ENCODE measurements around the gene ELAPOR2.

Gene ELAPOR2

GRCh38 chr7:87028636-87029035, 30.8 kb downstream of the ELAPOR2 start:
- Mint-ChIP-seq H3K36me3 (no peaks in the 10 kb centered on the region), H3K4me3 (no peak overlapping the region), H3K27ac (no peak overlapping the region), H3K27me3 (no peaks in the 10 kb centered on the region), H3K9me3 (no peaks in the 10 kb centered on the region), H3K4me1 (no peaks in the 10 kb centered on the region)
- DNase-seq = no peak
- CTCF ChIA-PET = interaction anchor here (1.6 kb wide), 1 partner anchor 9 kb away, joined by 3 read pairs; no protein-coding TSS in a partner anchor

DNA sequence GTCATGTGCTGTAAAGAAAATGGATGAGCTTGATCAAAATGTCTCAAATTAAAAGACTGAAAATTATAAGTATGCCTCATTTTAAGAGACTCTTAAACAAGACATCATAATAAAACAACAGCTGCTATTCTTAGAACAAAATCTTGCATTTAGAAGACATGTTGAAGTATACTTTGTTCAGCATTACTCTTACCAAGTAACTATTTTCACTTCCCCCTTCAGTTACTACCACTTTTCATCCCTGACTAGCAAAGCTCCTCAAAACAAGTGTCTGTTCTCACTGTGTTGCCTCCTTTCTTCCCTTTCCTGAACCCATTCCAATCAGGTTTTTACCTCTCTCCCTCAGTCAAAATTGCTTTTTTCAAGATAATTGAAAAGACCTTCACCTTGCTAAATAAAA, 31.6 kb downstream of the ELAPOR2 start:
- no peak for DNase-seq
- no peaks in the 10 kb centered on the region for H3K9me3 Mint-ChIP-seq
- CTCF ChIA-PET = interaction anchor here (1.6 kb wide), 1 partner anchor 10 kb away, joined by 3 read pairs; no protein-coding TSS in a partner anchor
- H3K4me3 Mint-ChIP-seq = no peak overlapping the region
- H3K27ac Mint-ChIP-seq = no peak overlapping the region
- no peaks in the 10 kb centered on the region for H3K27me3 Mint-ChIP-seq
- H3K4me1 Mint-ChIP-seq = no peaks in the 10 kb centered on the region
- no peaks in the 10 kb centered on the region for H3K36me3 Mint-ChIP-seq

GRCh38 chr7:87021285-87021684, 38.2 kb downstream of the ELAPOR2 start:
- Mint-ChIP-seq H3K4me1 (no peaks in the 10 kb centered on the region), H3K27me3 (no peaks in the 10 kb centered on the region), H3K9me3 (no peaks in the 10 kb centered on the region), H3K36me3 (no peaks in the 10 kb centered on the region), H3K4me3 (no peak overlapping the region), H3K27ac (no peak overlapping the region)
- CTCF ChIA-PET = no interaction called here
- no peak for DNase-seq

- CTCF ChIA-PET = no interaction called here
- Mint-ChIP-seq H3K27me3 (no peaks in the 10 kb centered on the region), H3K4me3 (no peak overlapping the region), H3K9me3 (no peaks in the 10 kb centered on the region), H3K36me3 (no peaks in the 10 kb centered on the region), H3K27ac (no peak overlapping the region), H3K4me1 (no peaks in the 10 kb centered on the region)
- DNase-seq = no peak
These were observed 42.8 kb downstream of the ELAPOR2 start for GRCh38 chr7:87016606-87017005.

DNA sequence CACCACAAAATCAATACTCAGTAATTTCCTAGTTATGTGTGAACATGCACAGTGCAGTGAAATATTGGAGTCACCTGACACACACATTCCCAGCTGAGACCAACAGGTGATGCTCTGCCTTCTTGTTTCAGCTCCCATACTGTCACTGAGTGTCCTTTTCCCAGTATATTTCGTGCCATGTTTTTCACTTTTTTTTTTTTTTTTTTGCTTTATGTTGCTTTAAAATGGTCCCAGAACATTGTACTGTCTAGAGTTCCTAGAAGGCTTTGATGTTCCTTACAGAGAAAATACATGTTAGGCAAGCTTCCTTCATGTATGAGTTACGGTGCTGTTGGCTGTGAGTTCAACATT, 45.6 kb downstream of the ELAPOR2 start:
- Mint-ChIP-seq H3K27ac (no peak overlapping the region), H3K9me3 (no peaks in the 10 kb centered on the region), H3K4me1 (no peaks in the 10 kb centered on the region), H3K4me3 (no peak overlapping the region), H3K36me3 (no peaks in the 10 kb centered on the region), H3K27me3 (no peaks in the 10 kb centered on the region)
- DNase-seq = no peak
- CTCF ChIA-PET = no interaction called here

DNA sequence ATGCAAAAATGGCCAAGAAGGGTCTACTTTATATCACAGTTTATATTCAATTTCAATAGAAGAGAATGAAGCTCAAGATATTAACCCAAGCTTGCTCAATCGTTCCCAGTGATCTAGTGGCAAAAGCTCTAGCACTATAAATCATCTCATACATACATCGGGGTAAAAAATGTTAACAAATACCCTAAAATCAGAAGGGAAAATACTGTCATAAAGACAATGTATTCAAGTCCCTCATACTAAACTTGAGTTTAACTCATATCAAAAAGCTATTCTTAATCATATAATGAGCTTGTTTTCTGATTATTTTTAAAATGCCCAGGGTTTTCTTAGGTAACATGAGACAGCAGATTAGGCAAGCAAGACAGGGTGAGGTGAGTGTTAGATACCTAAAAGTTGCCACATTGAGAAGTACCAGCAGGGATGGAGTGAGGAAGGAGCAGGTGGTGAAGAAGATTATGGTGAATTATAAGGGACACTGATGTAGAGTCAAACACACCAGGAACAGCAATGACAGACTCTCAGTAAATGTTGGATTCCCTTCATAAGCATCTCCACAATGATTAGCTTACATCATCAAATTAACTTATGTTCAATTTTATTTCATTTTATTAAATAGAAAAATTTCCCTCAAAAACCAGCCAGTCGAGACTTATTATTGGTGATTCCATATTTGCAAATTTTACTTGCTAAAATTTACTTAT, 46.2 kb downstream of the ELAPOR2 start:
- CTCF ChIA-PET = no interaction called here
- Mint-ChIP-seq H3K36me3 (no peaks in the 10 kb centered on the region), H3K27me3 (no peaks in the 10 kb centered on the region), H3K4me1 (no peaks in the 10 kb centered on the region), H3K9me3 (no peaks in the 10 kb centered on the region), H3K4me3 (no peak overlapping the region), H3K27ac (no peak overlapping the region)
- no peak for DNase-seq

Measured in activated naive CD4-positive, alpha-beta T cell treated with anti-CD3 and anti-CD28 coated beads, Interleukin-2, amount 10 ng/mL, durations not matched to agents 7 days and 5 days (primary cell).